Activated T-cell treated with anti-CD3 and anti-CD28 coated beads for 24 hours (primary cell): Measurements from ENCODE around the gene MOB3A.
"Not testable (repeated sequence)": the region's sequence is repeated elsewhere in the genome, so short reads cannot be mapped to it uniquely, and the experiment has no call there.

Experiments
- DNase-seq: peaks from one replicate; pipeline ENCODE4 v3.0.0-alpha.2; 2020; ENCODE audit warnings: low read depth

MOB3A gene

GRCh38 chr19:2096034-2096479 is at the start of gene MOB3A:
Gene MOB3A, minus strand, starts transcription at chr19:2096326. Its CDS starts 17,766 bp downstream, at chr19:2078560.
- no peak for DNase-seq

- no peak for DNase-seq
These were observed 49.7 kb upstream of the MOB3A start for GRCh38 chr19:2145831-2146241.

- no peak for DNase-seq
These were observed 48.1 kb upstream of the MOB3A start for GRCh38 chr19:2144190-2144589.

GRCh38 chr19:2142173-2142829 is 46.2 kb upstream of the MOB3A start:
- no peak for DNase-seq

GRCh38 chr19:2140138-2140569 is 44.0 kb upstream of the MOB3A start:
- no peak for DNase-seq

GRCh38 chr19:2139385-2140137 is 43.4 kb upstream of the MOB3A start:
- DNase-seq, result no peak

- DNase-seq, result no peak
These were observed 42.1 kb upstream of the MOB3A start for GRCh38 chr19:2138061-2138728.

- DNase-seq, result no peak
These were observed 40.7 kb upstream of the MOB3A start for GRCh38 chr19:2136796-2137195.

GRCh38 chr19:2135474-2136402 is 39.6 kb upstream of the MOB3A start:
- no peak for DNase-seq

- DNase-seq, result no peak
These were observed 36.8 kb upstream of the MOB3A start for GRCh38 chr19:2132731-2133490.

- DNase-seq, result no peak
These were observed 36.1 kb upstream of the MOB3A start for GRCh38 chr19:2132191-2132590.

GRCh38 chr19:2131012-2131975 is 35.2 kb upstream of the MOB3A start:
- not testable (repeated sequence) for DNase-seq

- DNase-seq, result no peak
These were observed 34.0 kb upstream of the MOB3A start for GRCh38 chr19:2129892-2130770.

- DNase-seq, result no peak
These were observed 33.4 kb upstream of the MOB3A start for GRCh38 chr19:2129486-2129885.

GRCh38 chr19:2129022-2129421 is 32.9 kb upstream of the MOB3A start:
- no peak for DNase-seq

- DNase-seq, result not testable (repeated sequence)
These were observed 32.1 kb upstream of the MOB3A start for GRCh38 chr19:2128252-2128651.

GRCh38 chr19:2127758-2128157 is 31.6 kb upstream of the MOB3A start:
- DNase-seq, result no peak

- DNase-seq, result no peak
These were observed 30.9 kb upstream of the MOB3A start for GRCh38 chr19:2126879-2127518.
